Measurements from ENCODE around the gene CBX5. TPM values are rescaled to one million over a fixed set of nuclear protein-coding genes. Genes with fewer than 3 reads are reported as not detected.

CBX5 gene
- total and polyA plus RNA-seq, 2 of the 8 experiments (the other 6 are each of a cell fraction or from before 2014, with no cell fraction given) = 62.4 to 231 TPM

- H3K18ac ChIP-seq (ENCODE audit: extremely low read depth, low read length) = no peak overlapping the region
- no peak overlapping the region for H3K9ac ChIP-seq (replicated peaks in 1 of 4; ENCODE audit: extremely low read depth in 1 of 4, low read depth in 3 of 4, low read length in 3 of 4)
- no peaks in the 10 kb centered on the region for H3K79me1 ChIP-seq (ENCODE audit: low read depth, low read length)
- H3K4me2 ChIP-seq (ENCODE audit: insufficient read depth in 1 of 2, low read depth in 2 of 2, low read length in 2 of 2) = no peak overlapping the region
- H3K9me3 ChIP-seq (ENCODE audit: insufficient read depth in 2 of 2, low read depth in 1 of 2, low read length in 1 of 2) = no peaks in the 10 kb centered on the region
- WGBS, 2 experiments (ENCODE audit: extremely low coverage in 1 of 2, insufficient coverage in 1 of 2, insufficient read length in 1 of 2, insufficient replicate concordance in 2 of 2, low coverage in 1 of 2, low lambda C conversion rate in 2 of 2, missing lambda C conversion rate in 1 of 2) = 73% methylated on average over 2 of the region's 2 CpGs; no CpG with 5 or more reads in 1 of the 2 experiments
- CTCF ChIA-PET (ENCODE audit: partially characterized antibody) = interaction anchor here (0.9 to 2.0 kb wide), 5 partner anchors 10 to 131 kb away, joined by 3 to 8 read pairs (median 4); no protein-coding TSS in a partner anchor
- peaks cover 0 to 2% of the 10 kb centered on the region in 2 experiments for H4K20me1 ChIP-seq (replicated peaks in 1 of 2; ENCODE audit: control insufficient read depth in 1 of 2, insufficient read depth in 2 of 2, low read length in 2 of 2)
- no peak overlapping the region for H2BK20ac ChIP-seq (ENCODE audit: low read length)
- H3K4me3 ChIP-seq (ENCODE audit: extremely low read depth in 1 of 4, insufficient read depth in 2 of 4, low read depth in 3 of 4, low read length in 4 of 4) = no peak overlapping the region
- no peaks in the 10 kb centered on the region for H3K79me2 ChIP-seq (ENCODE audit: control insufficient read depth in 1 of 2, insufficient read depth in 2 of 2, low read length in 2 of 2)
- no peak overlapping the region for H3K4ac ChIP-seq (replicated peaks; ENCODE audit: insufficient read length, low read depth, low read length)
- no peak overlapping the region for H2BK5ac ChIP-seq (ENCODE audit: low read depth, low read length)
- no peak overlapping the region for H4K91ac ChIP-seq (replicated peaks; ENCODE audit: insufficient read length, low read length)
- H3K23ac ChIP-seq (ENCODE audit: insufficient read length) = no peak overlapping the region
- no peak overlapping the region for H3K27ac ChIP-seq (ENCODE audit: low read depth, low read length)
- H3K36me3 ChIP-seq (ENCODE audit: control insufficient read depth in 2 of 4, insufficient read depth in 4 of 4, low read length in 3 of 4) = no peaks in the 10 kb centered on the region; a peak in 2 of 8 replicates
- TF ChIP-seq EP300 (IDR thresholded peaks at IDR 0.05; ENCODE audit: borderline replicate concordance in 1 of 2, low read depth in 2 of 2, low read length in 2 of 2) (no peak), SP1 (IDR thresholded peaks at IDR 0.05; ENCODE audit: low read depth, low read length) (no peak), RNF2 (IDR thresholded peaks at IDR 0.05; ENCODE audit: borderline replicate concordance, low read depth, low read length, missing control alignments, poor library complexity, severe bottlenecking) (no peak), CBX5 (IDR thresholded peaks at IDR 0.05; ENCODE audit: low read depth, low read length) (no peak), SP4 (IDR thresholded peaks at IDR 0.05; ENCODE audit: low read length) (no peak), YY1 (IDR thresholded peaks at IDR 0.05; ENCODE audit: low read depth, low read length) (no peak)
- H3K4me1 ChIP-seq (replicated peaks in 1 of 4; ENCODE audit: control insufficient read depth in 3 of 4, insufficient read depth in 4 of 4, low read length in 3 of 4) = no peaks in the 10 kb centered on the region
- H2BK15ac ChIP-seq (ENCODE audit: low read length) = no peak overlapping the region
- no peaks in the 10 kb centered on the region for H3K27me3 ChIP-seq (replicated peaks in 1 of 4; ENCODE audit: control insufficient read depth in 3 of 4, extremely low read depth in 1 of 4, insufficient read depth in 3 of 4, low read length in 3 of 4)
- H3K23me2 ChIP-seq (ENCODE audit: low read depth, low read length) = no peaks in the 10 kb centered on the region
- H3K14ac ChIP-seq (ENCODE audit: insufficient read length) = no peak overlapping the region
- H3K56ac ChIP-seq (replicated peaks; ENCODE audit: insufficient read length, low read depth, low read length) = no peak overlapping the region
- POLR2A ChIA-PET (ENCODE audit: partially characterized antibody) = interaction anchor here (0.7 to 6.6 kb wide), 6 partner anchors 7 to 55 kb away, joined by 3 to 53 read pairs (median 10); partner anchors contain the start of genes CBX5 and HNRNPA1
- H4K8ac ChIP-seq (ENCODE audit: extremely low read depth, insufficient read depth, low read length) = no peak overlapping the region
- no peak overlapping the region for H2AK5ac ChIP-seq (ENCODE audit: low read depth, low read length)
- DNase-seq (ENCODE audit: low read depth in 1 of 2, low spot score in 2 of 2) = no peak
- no peak overlapping the region for H2BK12ac ChIP-seq (ENCODE audit: low read depth, low read length)
- no peak overlapping the region for H2BK120ac ChIP-seq (replicated peaks; ENCODE audit: low read depth, low read length)
- FAIRE-seq = no peak
- no peak overlapping the region for H2AFZ ChIP-seq (ENCODE audit: low read length)
- no peak overlapping the region for H4K5ac ChIP-seq (ENCODE audit: insufficient read length, low read depth, low read length)
These were observed 49.4 kb downstream of the CBX5 start for GRCh38 chr12:54230555-54230954.
